ENCODE data around the gene NMBR. TPM values are rescaled to one million over a fixed set of nuclear protein-coding genes. Genes with fewer than 3 reads are reported as not detected.
"Not testable (repeated sequence)": the region's sequence is repeated elsewhere in the genome, so short reads cannot be mapped to it uniquely, and the experiment has no call there.

NMBR gene
- total and polyA plus RNA-seq, 9 donors = 0.09 to 0.36 (median 0.15) TPM; not detected in 4

- Histone ChIP-seq H3K27me3 (ENCODE audit: control insufficient read depth, insufficient read depth, low read length) (no peaks in the 10 kb centered on the region), H3K9me3 (replicated peaks; ENCODE audit: control insufficient read depth, low read depth, low read length) (no peaks in the 10 kb centered on the region), H3K4me3 (ENCODE audit: low read length) (no peak overlapping the region), H3K27ac (ENCODE audit: low read length) (no peak overlapping the region), H3K4me1 (ENCODE audit: control insufficient read depth, insufficient read depth, low read length) (no peaks in the 10 kb centered on the region), H3K36me3 (ENCODE audit: control insufficient read depth, insufficient read depth, low read length) (no peaks in the 10 kb centered on the region)
- WGBS (ENCODE audit: insufficient coverage) = no CpG with 5 or more reads among the region's 3 CpGs
- no peak for DNase-seq
These were observed 28.6 kb downstream of the NMBR start for GRCh38 chr6:142118328-142118727.

DNA sequence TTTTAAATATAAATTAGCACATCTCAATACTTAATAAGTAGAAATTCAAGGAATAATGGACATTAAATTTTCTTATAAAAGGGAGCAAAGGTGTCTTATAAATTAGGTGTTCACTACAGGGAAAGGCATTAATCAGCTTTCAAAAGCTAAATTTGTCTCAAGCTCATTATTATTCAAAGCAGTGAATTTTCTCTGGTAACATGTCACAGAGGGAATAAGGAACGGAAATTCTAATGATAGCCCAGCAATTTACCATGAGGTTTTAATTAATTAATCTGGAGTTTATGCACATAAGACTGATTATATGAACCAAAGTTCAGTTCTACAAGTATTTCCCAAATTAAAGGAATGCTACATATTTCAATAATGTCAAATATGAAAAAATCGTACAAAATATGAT lies 29.6 kb downstream of the NMBR start:
- no peak overlapping the region for H3K27ac ChIP-seq (ENCODE audit: low read length)
- H3K9me3 ChIP-seq (replicated peaks; ENCODE audit: control insufficient read depth, low read depth, low read length) = no peaks in the 10 kb centered on the region
- no peaks in the 10 kb centered on the region for H3K4me1 ChIP-seq (ENCODE audit: control insufficient read depth, insufficient read depth, low read length)
- H3K27me3 ChIP-seq (ENCODE audit: control insufficient read depth, insufficient read depth, low read length) = no peaks in the 10 kb centered on the region
- WGBS (ENCODE audit: insufficient coverage) = no CpG with 5 or more reads among the region's 2 CpGs
- DNase-seq = no peak
- H3K36me3 ChIP-seq (ENCODE audit: control insufficient read depth, insufficient read depth, low read length) = no peaks in the 10 kb centered on the region
- no peak overlapping the region for H3K4me3 ChIP-seq (ENCODE audit: low read length)

- no CpG with 5 or more reads among the region's 4 CpGs for WGBS (ENCODE audit: insufficient coverage)
These were observed 34.4 kb downstream of the NMBR start for GRCh38 chr6:142112451-142113061.

GRCh38 chr6:142110820-142111219 lies 36.1 kb downstream of the NMBR start:
- not testable (repeated sequence) for H3K4me1 ChIP-seq (ENCODE audit: control insufficient read depth, insufficient read depth, low read length); DNase-seq; H3K27ac ChIP-seq (ENCODE audit: low read length); H3K9me3 ChIP-seq (replicated peaks; ENCODE audit: control insufficient read depth, low read depth, low read length); H3K27me3 ChIP-seq (ENCODE audit: control insufficient read depth, insufficient read depth, low read length); H3K4me3 ChIP-seq (ENCODE audit: low read length); H3K36me3 ChIP-seq (ENCODE audit: control insufficient read depth, insufficient read depth, low read length)
- WGBS (ENCODE audit: insufficient coverage) = 94% methylated on average over 4 of the region's 9 CpGs

More at GRCh38 chr6:142112451-142113061, 34.4 kb downstream of the NMBR start:
- H3K9me3 ChIP-seq (replicated peaks; ENCODE audit: control insufficient read depth, low read depth, low read length) = no peaks in the 10 kb centered on the region
- H3K4me3 ChIP-seq (ENCODE audit: low read length) = no peak overlapping the region
- no peaks in the 10 kb centered on the region for H3K4me1 ChIP-seq (ENCODE audit: control insufficient read depth, insufficient read depth, low read length)
- H3K36me3 ChIP-seq (ENCODE audit: control insufficient read depth, insufficient read depth, low read length) = no peaks in the 10 kb centered on the region
- no peaks in the 10 kb centered on the region for H3K27me3 ChIP-seq (ENCODE audit: control insufficient read depth, insufficient read depth, low read length)
- DNase-seq = peak; percentile 77
- no peak overlapping the region for H3K27ac ChIP-seq (ENCODE audit: low read length)

DNA sequence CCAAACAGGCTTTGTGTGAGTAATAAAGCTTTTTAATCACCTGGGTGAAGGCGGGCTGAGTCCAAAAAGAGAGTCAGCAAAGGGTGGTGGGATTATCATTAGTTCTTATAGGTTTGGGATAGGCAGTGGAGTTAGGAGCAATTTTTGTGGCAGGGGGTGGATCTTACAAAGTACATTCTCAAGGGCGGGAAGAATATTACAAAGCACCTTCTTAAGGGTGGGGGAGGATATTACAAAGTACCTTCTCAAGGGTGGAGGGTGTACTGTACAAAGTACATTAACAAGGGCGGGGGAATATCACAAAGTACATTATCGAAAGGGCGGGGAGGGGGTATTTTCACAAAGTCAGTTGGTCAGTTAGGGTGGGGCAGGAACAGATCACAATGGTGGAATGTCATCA lies 42.1 kb downstream of the NMBR start:
- WGBS (ENCODE audit: insufficient coverage) = 90% methylated on average over 3 of the region's 5 CpGs
- not testable (repeated sequence) for H3K9me3 ChIP-seq (replicated peaks; ENCODE audit: control insufficient read depth, low read depth, low read length); H3K36me3 ChIP-seq (ENCODE audit: control insufficient read depth, insufficient read depth, low read length); DNase-seq; H3K27ac ChIP-seq (ENCODE audit: low read length); H3K4me1 ChIP-seq (ENCODE audit: control insufficient read depth, insufficient read depth, low read length); H3K4me3 ChIP-seq (ENCODE audit: low read length); H3K27me3 ChIP-seq (ENCODE audit: control insufficient read depth, insufficient read depth, low read length)

GRCh38 chr6:142088858-142089216 lies 58.1 kb downstream of the NMBR start:
- peak; percentile 47 for DNase-seq

DNA sequence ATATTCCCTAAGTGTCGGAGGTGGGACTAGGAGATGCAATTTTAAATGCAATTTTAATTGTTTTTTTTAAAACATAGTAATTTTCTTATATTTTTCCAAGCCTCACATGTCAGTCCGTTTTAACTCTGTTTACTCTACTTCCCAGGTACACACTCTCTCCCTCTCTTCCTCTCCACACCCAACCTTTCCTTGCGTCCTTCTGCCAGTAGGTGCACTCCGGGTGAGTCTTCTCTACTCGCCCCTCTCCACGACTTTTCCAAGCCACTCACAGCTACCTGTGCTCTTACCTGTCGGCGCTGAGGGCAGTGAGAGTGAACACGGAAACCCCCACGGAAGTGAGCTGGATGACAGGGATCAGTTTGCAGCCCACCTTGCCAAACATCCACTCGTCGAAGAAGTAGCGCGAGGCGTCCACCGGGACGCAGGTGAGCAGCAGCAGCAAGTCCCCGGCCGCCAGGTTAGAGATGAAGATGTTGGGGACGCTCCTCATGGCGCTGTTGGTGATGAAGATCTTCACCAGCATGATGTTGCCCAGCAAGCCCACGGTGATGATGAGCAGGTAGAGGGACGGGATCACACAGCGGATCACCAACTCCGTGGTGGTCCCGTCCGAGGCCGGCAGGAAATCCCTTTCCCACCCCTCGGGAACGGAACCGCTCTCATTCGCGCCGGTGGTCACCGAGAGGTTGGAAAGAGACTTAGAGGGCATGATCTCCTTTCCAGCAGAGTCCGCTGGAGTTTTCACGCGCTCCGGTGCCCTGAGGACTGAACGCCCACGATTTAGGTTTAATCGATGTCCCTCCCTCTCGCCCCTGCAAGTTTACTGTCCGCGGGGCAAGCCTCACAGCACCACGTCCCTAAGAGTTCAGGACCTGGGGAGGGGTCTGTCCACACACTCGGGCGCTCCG lies 58.7 kb downstream of the NMBR start:
- H3K4me3 ChIP-seq (ENCODE audit: low read length) = no peak overlapping the region
- DNase-seq = no peak

More at GRCh38 chr6:142088858-142089216, 58.1 kb downstream of the NMBR start:
- H3K36me3 ChIP-seq (ENCODE audit: control insufficient read depth, insufficient read depth, low read length) = no peaks in the 10 kb centered on the region
- H3K9me3 ChIP-seq (replicated peaks; ENCODE audit: control insufficient read depth, low read depth, low read length) = no peaks in the 10 kb centered on the region
- peaks cover 6% of the 10 kb centered on the region for H3K4me1 ChIP-seq (ENCODE audit: control insufficient read depth, insufficient read depth, low read length)
- WGBS (ENCODE audit: insufficient coverage) = 0% methylated on average over 7 of the region's 14 CpGs
- H3K4me3 ChIP-seq (ENCODE audit: low read length) = no peak overlapping the region
- H3K27ac ChIP-seq (ENCODE audit: low read length) = no peak overlapping the region
- H3K27me3 ChIP-seq (ENCODE audit: control insufficient read depth, insufficient read depth, low read length) = peaks cover 13% of the 10 kb centered on the region

GRCh38 chr6:142079130-142079529 lies 67.8 kb downstream of the NMBR start:
- Histone ChIP-seq H3K36me3 (ENCODE audit: control insufficient read depth, insufficient read depth, low read length) (no peaks in the 10 kb centered on the region), H3K27me3 (ENCODE audit: control insufficient read depth, insufficient read depth, low read length) (no peaks in the 10 kb centered on the region), H3K27ac (ENCODE audit: low read length) (no peak overlapping the region), H3K9me3 (replicated peaks; ENCODE audit: control insufficient read depth, low read depth, low read length) (no peaks in the 10 kb centered on the region), H3K4me1 (ENCODE audit: control insufficient read depth, insufficient read depth, low read length) (no peaks in the 10 kb centered on the region), H3K4me3 (ENCODE audit: low read length) (no peak overlapping the region)
- no peak for DNase-seq

More for the DNA sequence above, 58.7 kb downstream of the NMBR start:
- Histone ChIP-seq H3K4me1 (ENCODE audit: control insufficient read depth, insufficient read depth, low read length) (peaks cover 6% of the 10 kb centered on the region), H3K27me3 (ENCODE audit: control insufficient read depth, insufficient read depth, low read length) (peaks cover 13% of the 10 kb centered on the region), H3K27ac (ENCODE audit: low read length) (no peak overlapping the region), H3K9me3 (replicated peaks; ENCODE audit: control insufficient read depth, low read depth, low read length) (no peaks in the 10 kb centered on the region), H3K36me3 (ENCODE audit: control insufficient read depth, insufficient read depth, low read length) (no peaks in the 10 kb centered on the region)
- 13% methylated on average over 29 of the region's 49 CpGs for WGBS (ENCODE audit: insufficient coverage)

DNA sequence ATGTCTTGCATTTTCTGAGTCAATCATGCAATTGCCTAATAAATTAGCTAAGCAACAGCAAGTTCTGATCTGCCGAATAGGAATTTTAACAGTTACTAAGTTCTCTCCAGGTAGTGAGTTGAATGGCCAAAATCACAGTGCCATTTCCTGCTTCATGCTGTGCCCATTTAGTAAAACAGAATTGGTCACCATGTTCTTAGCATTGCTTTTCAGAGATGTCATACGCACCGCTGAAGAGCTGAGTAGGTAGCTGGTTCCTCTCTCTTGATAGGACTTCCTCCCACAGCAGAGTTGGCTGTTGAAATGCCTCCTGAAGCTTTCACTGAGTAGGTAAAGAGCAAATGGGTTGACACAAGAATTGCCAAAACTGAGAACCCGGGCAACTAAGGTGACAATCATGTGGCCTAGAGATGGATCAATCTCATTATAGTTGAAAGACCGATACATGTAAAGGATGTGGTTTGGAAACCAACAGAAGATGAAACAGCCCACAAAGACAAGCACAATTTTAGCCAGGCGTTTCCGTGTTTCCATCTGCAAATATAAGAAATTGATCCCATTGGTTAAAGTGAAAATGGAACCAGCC lies 71.3 kb downstream of the NMBR start:
- H3K36me3 ChIP-seq (ENCODE audit: control insufficient read depth, insufficient read depth, low read length) = no peaks in the 10 kb centered on the region
- 100% methylated on average over 1 of the region's 7 CpGs for WGBS (ENCODE audit: insufficient coverage)
- H3K4me3 ChIP-seq (ENCODE audit: low read length) = no peak overlapping the region
- H3K27me3 ChIP-seq (ENCODE audit: control insufficient read depth, insufficient read depth, low read length) = no peaks in the 10 kb centered on the region
- H3K27ac ChIP-seq (ENCODE audit: low read length) = no peak overlapping the region
- DNase-seq = no peak
- no peaks in the 10 kb centered on the region for H3K4me1 ChIP-seq (ENCODE audit: control insufficient read depth, insufficient read depth, low read length)
- peaks cover 3% of the 10 kb centered on the region for H3K9me3 ChIP-seq (replicated peaks; ENCODE audit: control insufficient read depth, low read depth, low read length)

DNA sequence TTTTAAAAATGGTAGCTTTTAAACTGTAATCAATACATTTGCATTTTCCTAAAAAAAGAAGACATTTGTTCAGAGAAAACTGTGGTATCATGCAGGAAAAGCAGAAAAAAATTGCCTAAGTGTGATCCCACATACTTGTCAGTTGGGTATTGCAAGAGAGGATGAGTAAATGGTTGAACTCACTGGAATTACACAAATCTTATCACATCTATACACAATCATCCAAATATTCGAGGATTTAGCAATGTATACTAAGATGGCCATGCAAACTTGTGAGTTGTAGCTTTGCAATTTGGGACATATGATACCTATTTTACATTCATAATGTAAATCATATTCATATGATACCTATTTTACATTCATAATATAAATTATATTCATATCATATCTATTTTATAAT lies 72.4 kb downstream of the NMBR start:
- no peak for DNase-seq
- no peaks in the 10 kb centered on the region for H3K36me3 ChIP-seq (ENCODE audit: control insufficient read depth, insufficient read depth, low read length)
- WGBS (ENCODE audit: insufficient coverage) = no CpG with 5 or more reads among the region's 1 CpG
- H3K4me1 ChIP-seq (ENCODE audit: control insufficient read depth, insufficient read depth, low read length) = no peaks in the 10 kb centered on the region
- peaks cover 3% of the 10 kb centered on the region for H3K9me3 ChIP-seq (replicated peaks; ENCODE audit: control insufficient read depth, low read depth, low read length)
- no peaks in the 10 kb centered on the region for H3K27me3 ChIP-seq (ENCODE audit: control insufficient read depth, insufficient read depth, low read length)
- H3K4me3 ChIP-seq (ENCODE audit: low read length) = no peak overlapping the region
- no peak overlapping the region for H3K27ac ChIP-seq (ENCODE audit: low read length)

Data from muscle of leg (tissue), 11 donors.